IPS-18c (cell line): ENCODE results near the gene CTNNB1.

Experiments
- H3K4me3 ChIP-seq: 2 replicates; pipeline ENCODE4 v1.7.0; 2013; ENCODE audit warnings: low read depth, mild to moderate bottlenecking, low read length, moderate library complexity; ENCODE audit not compliant: insufficient read depth
- H3K9me3 ChIP-seq: one replicate; pipeline ENCODE4 v1.6.1; 2013; ENCODE audit warnings: mild to moderate bottlenecking, low read length, moderate library complexity; ENCODE audit not compliant: control insufficient read depth, insufficient read depth

CTNNB1 gene

GRCh38 chr3:41205591-41205990 lies 6.3 kb downstream of the CTNNB1 start:
- H3K9me3 ChIP-seq, result no peaks in the 10 kb centered on the region
- no peak overlapping the region for H3K4me3 ChIP-seq

- Histone ChIP-seq H3K9me3 (no peaks in the 10 kb centered on the region), H3K4me3 (no peak overlapping the region)
Measured at GRCh38 chr3:41207355-41207754, 8.1 kb downstream of the CTNNB1 start.

- Histone ChIP-seq H3K4me3 (no peak overlapping the region), H3K9me3 (no peaks in the 10 kb centered on the region)
Measured at GRCh38 chr3:41208507-41209220, 9.4 kb downstream of the CTNNB1 start.

GRCh38 chr3:41209646-41210045 lies 10.3 kb downstream of the CTNNB1 start:
- H3K4me3 ChIP-seq, result no peak overlapping the region

GRCh38 chr3:41210966-41211365 lies 11.7 kb downstream of the CTNNB1 start:
- Histone ChIP-seq H3K4me3 (no peak overlapping the region), H3K9me3 (no peaks in the 10 kb centered on the region)

More at GRCh38 chr3:41209646-41210045, 10.3 kb downstream of the CTNNB1 start:
- no peaks in the 10 kb centered on the region for H3K9me3 ChIP-seq

- no peak overlapping the region for H3K4me3 ChIP-seq
- no peaks in the 10 kb centered on the region for H3K9me3 ChIP-seq
Measured at GRCh38 chr3:41212088-41212487, 12.8 kb downstream of the CTNNB1 start.

GRCh38 chr3:41213588-41213987 lies 14.3 kb downstream of the CTNNB1 start:
- no peak overlapping the region for H3K4me3 ChIP-seq
- no peaks in the 10 kb centered on the region for H3K9me3 ChIP-seq

GRCh38 chr3:41216422-41216821 lies 17.1 kb downstream of the CTNNB1 start:
- no peak overlapping the region for H3K4me3 ChIP-seq
- no peaks in the 10 kb centered on the region for H3K9me3 ChIP-seq

GRCh38 chr3:41216993-41217392 lies 17.7 kb downstream of the CTNNB1 start:
- Histone ChIP-seq H3K9me3 (no peaks in the 10 kb centered on the region), H3K4me3 (no peak overlapping the region)

- H3K4me3 ChIP-seq, result no peak overlapping the region
- no peaks in the 10 kb centered on the region for H3K9me3 ChIP-seq
Measured at GRCh38 chr3:41219424-41219823, 20.1 kb downstream of the CTNNB1 start.

GRCh38 chr3:41220906-41221677 lies 21.8 kb downstream of the CTNNB1 start:
- no peak overlapping the region for H3K4me3 ChIP-seq
- H3K9me3 ChIP-seq, result no peaks in the 10 kb centered on the region

GRCh38 chr3:41222012-41222411 lies 22.7 kb downstream of the CTNNB1 start:
- H3K9me3 ChIP-seq, result no peaks in the 10 kb centered on the region

GRCh38 chr3:41222501-41222900 lies 23.2 kb downstream of the CTNNB1 start:
- H3K4me3 ChIP-seq, result no peak overlapping the region

More at GRCh38 chr3:41222012-41222411, 22.7 kb downstream of the CTNNB1 start:
- no peak overlapping the region for H3K4me3 ChIP-seq

GRCh38 chr3:41223078-41223477 lies 23.8 kb downstream of the CTNNB1 start:
- Histone ChIP-seq H3K4me3 (no peak overlapping the region), H3K9me3 (no peaks in the 10 kb centered on the region)

More at GRCh38 chr3:41222501-41222900, 23.2 kb downstream of the CTNNB1 start:
- no peaks in the 10 kb centered on the region for H3K9me3 ChIP-seq

- no peaks in the 10 kb centered on the region for H3K9me3 ChIP-seq
- no peak overlapping the region for H3K4me3 ChIP-seq
Measured at GRCh38 chr3:41223691-41224090, 24.4 kb downstream of the CTNNB1 start.

GRCh38 chr3:41224120-41224806 lies 25.0 kb downstream of the CTNNB1 start:
- no peak overlapping the region for H3K4me3 ChIP-seq
- no peaks in the 10 kb centered on the region for H3K9me3 ChIP-seq

- Histone ChIP-seq H3K9me3 (no peaks in the 10 kb centered on the region), H3K4me3 (no peak overlapping the region)
Measured at GRCh38 chr3:41234823-41235721, 35.8 kb downstream of the CTNNB1 start.
